ENCODE data around the gene EHMT2.
"Not testable (repeated sequence)": the region's sequence is repeated elsewhere in the genome, so short reads cannot be mapped to it uniquely, and the experiment has no call there.

Gene EHMT2

GRCh38 chr6:31851485-31851832, 46.0 kb downstream of the EHMT2 start:
- H3K4me3 ChIP-seq (ENCODE audit: low read depth, low read length), result no peak overlapping the region
- no peak for DNase-seq (ENCODE audit: low read depth)
- TF ChIP-seq CTCF (conservative IDR thresholded peaks at IDR 0.05; ENCODE audit: low read depth, low read length), result no peak

GRCh38 chr6:31850765-31851484, 46.6 kb downstream of the EHMT2 start:
- TF ChIP-seq CTCF (conservative IDR thresholded peaks at IDR 0.05; ENCODE audit: low read depth, low read length), result no peak
- H3K4me3 ChIP-seq (ENCODE audit: low read depth, low read length), result no peak overlapping the region
- no peak for DNase-seq (ENCODE audit: low read depth)

GRCh38 chr6:31847276-31847978, 50.1 kb downstream of the EHMT2 start:
- H3K4me3 ChIP-seq (ENCODE audit: low read depth, low read length), result no peak overlapping the region
- no peak for TF ChIP-seq CTCF (conservative IDR thresholded peaks at IDR 0.05; ENCODE audit: low read depth, low read length)
- no peak for DNase-seq (ENCODE audit: low read depth)

- TF ChIP-seq CTCF (conservative IDR thresholded peaks at IDR 0.05; ENCODE audit: low read depth, low read length), result no peak
- no peak for DNase-seq (ENCODE audit: low read depth)
- no peak overlapping the region for H3K4me3 ChIP-seq (ENCODE audit: low read depth, low read length)
Observed at GRCh38 chr6:31844507-31844906, 53.0 kb downstream of the EHMT2 start.

GRCh38 chr6:31842053-31842452, 55.4 kb downstream of the EHMT2 start:
- no peak for DNase-seq (ENCODE audit: low read depth)
- TF ChIP-seq CTCF (conservative IDR thresholded peaks at IDR 0.05; ENCODE audit: low read depth, low read length), result no peak
- H3K4me3 ChIP-seq (ENCODE audit: low read depth, low read length), result no peak overlapping the region

- not testable (repeated sequence) for DNase-seq (ENCODE audit: low read depth)
Observed at GRCh38 chr6:31839779-31840126, 57.7 kb downstream of the EHMT2 start.

GRCh38 chr6:31838968-31839367, 58.5 kb downstream of the EHMT2 start:
- TF ChIP-seq CTCF (conservative IDR thresholded peaks at IDR 0.05; ENCODE audit: low read depth, low read length), result no peak
- no peak overlapping the region for H3K4me3 ChIP-seq (ENCODE audit: low read depth, low read length)
- no peak for DNase-seq (ENCODE audit: low read depth)

More at GRCh38 chr6:31839779-31840126, 57.7 kb downstream of the EHMT2 start:
- H3K4me3 ChIP-seq (ENCODE audit: low read depth, low read length), result not testable (repeated sequence)

- not testable (repeated sequence) for DNase-seq (ENCODE audit: low read depth)
- peak overlapping the region; percentile 97 for H3K4me3 ChIP-seq (ENCODE audit: low read depth, low read length)
Observed at GRCh38 chr6:31838114-31838553, 59.4 kb downstream of the EHMT2 start.
